Thyroid gland (tissue), 4 donors: ENCODE measurements around the gene CCDC122.

Experiments used
- CTCF ChIP-seq, 6 experiments: fragments of 200-600 bp in 3 of 6; fragments of 450-650 bp in 3 of 6; sonication (generic) in 3 of 6; IDR thresholded peaks; one replicate each; pipeline ENCODE4 v1.5.1; 2016 to 2019; ENCODE audit warnings: antibody characterized with exemption in 6 of 6, mild to moderate bottlenecking in 2 of 6, inconsistent platforms in 1 of 6, moderate library complexity in 1 of 6
- POLR2A ChIP-seq, 2 donors: fragments of 450-650 bp; IDR thresholded peaks; one replicate each; pipeline ENCODE4 v1.6.1; 2017; ENCODE audit warnings: antibody characterized with exemption in 2 of 2, mild to moderate bottlenecking in 2 of 2, moderate library complexity in 1 of 2

- TF ChIP-seq CTCF (IDR thresholded peaks at IDR 0.05) (no peak), POLR2A (IDR thresholded peaks at IDR 0.05) (no peak)
Measured at GRCh38 chr13:43876366-43876765, 3.2 kb downstream of the CCDC122 start.
